ENCODE data around the gene LARP1B. TPM values are rescaled to one million over a fixed set of nuclear protein-coding genes. Genes with fewer than 3 reads are reported as not detected.
"Not testable (repeated sequence)": the region's sequence is repeated elsewhere in the genome, so short reads cannot be mapped to it uniquely, and the experiment has no call there.

LARP1B gene
- total RNA-seq, 2 experiments from 2014 or later, result 8.4 to 8.9 TPM

DNA sequence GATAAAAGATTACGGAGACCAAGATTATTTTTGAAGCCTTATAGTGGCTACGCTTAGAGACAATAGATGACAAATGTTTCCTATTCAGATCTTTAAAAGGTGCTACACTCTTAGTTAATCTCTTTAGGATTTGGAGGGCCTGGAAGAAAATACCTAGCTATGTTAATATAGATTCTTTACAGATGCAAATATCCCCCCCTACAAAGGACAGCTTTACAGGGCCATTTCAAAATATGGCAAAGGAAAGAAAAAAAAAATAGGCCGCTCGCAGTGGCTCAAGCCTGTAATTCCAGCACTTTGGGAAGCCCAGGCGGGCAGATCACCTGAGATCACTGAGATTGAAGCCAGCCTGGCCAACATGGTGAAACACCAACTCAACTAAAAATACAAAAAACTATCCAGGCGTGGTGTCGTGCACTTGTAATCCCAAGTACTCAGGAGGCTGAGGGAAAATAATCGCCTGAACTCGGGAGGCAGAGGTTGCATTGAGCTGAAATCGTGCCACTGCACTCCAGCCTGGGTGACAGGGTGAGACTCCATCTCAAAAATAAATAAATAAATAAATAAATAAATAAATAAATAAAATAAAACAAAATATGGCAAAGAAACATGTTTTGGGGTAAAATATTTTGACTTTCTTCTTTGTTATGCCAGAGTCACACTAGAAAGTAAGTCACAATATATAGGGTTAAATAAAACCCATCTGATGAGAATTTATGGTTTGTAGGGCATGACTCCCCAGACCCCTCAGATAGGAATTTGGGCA, 5.5 kb upstream of the LARP1B start:
- H3K36me3 Mint-ChIP-seq (ENCODE audit: low read depth); H3K27ac ChIP-seq (ENCODE audit: low read depth in 1 of 2, low read length in 2 of 2); H3K9me3 Mint-ChIP-seq; H3K36me3 ChIP-seq (ENCODE audit: insufficient read depth, low read length); H3K27me3 ChIP-seq (ENCODE audit: control insufficient read depth in 1 of 2, insufficient read depth in 2 of 2, low read length in 2 of 2); POLR2A ChIA-PET; H3K9me3 ChIP-seq (ENCODE audit: control insufficient read depth in 1 of 2, insufficient read depth in 1 of 2, low read length in 2 of 2); H3K4me3 Mint-ChIP-seq; H3K27me3 Mint-ChIP-seq; DNase-seq; H3K4me1 ChIP-seq (ENCODE audit: insufficient read depth, low read length); H3K4me3 ChIP-seq (ENCODE audit: low read length); ATAC-seq (ENCODE audit: poor library complexity); H3K4me1 Mint-ChIP-seq (ENCODE audit: low read depth); H3K27ac Mint-ChIP-seq: not testable (repeated sequence)
- intact Hi-C loops (cut with DNase I, micrococcal nuclease), result loop anchor here in 1 of 2 experiments (10.0 kb wide), 1 partner anchor 451 kb away; no protein-coding TSS in a partner anchor
- CTCF ChIA-PET, result interaction anchor here (0.6 kb wide), 1 partner anchor 104 kb away, joined by 4 read pairs; no protein-coding TSS in a partner anchor

- H3K9me3 ChIP-seq (ENCODE audit: control insufficient read depth in 1 of 2, insufficient read depth in 1 of 2, low read length in 2 of 2), result no peaks in the 10 kb centered on the region
- no peak overlapping the region for H3K27ac Mint-ChIP-seq
- peaks cover 6% of the 10 kb centered on the region for H3K4me1 Mint-ChIP-seq (ENCODE audit: low read depth)
- H3K4me3 Mint-ChIP-seq, result peak overlapping the region; percentile 35
- H3K36me3 Mint-ChIP-seq (ENCODE audit: low read depth), result no peaks in the 10 kb centered on the region
- ChIA-PET POLR2A (no interaction called here), CTCF (interaction anchor here (0.6 kb wide), 1 partner anchor 105 kb away, joined by 4 read pairs; no protein-coding TSS in a partner anchor)
- no peak overlapping the region for H3K27ac ChIP-seq (ENCODE audit: low read depth in 1 of 2, low read length in 2 of 2)
- ATAC-seq (ENCODE audit: poor library complexity) (no peak), DNase-seq (no peak)
- H3K9me3 Mint-ChIP-seq, result no peaks in the 10 kb centered on the region
- no peaks in the 10 kb centered on the region for H3K36me3 ChIP-seq (ENCODE audit: insufficient read depth, low read length)
- H3K4me3 ChIP-seq (ENCODE audit: low read length), result no peak overlapping the region
- TF ChIP-seq, protein P1, sequence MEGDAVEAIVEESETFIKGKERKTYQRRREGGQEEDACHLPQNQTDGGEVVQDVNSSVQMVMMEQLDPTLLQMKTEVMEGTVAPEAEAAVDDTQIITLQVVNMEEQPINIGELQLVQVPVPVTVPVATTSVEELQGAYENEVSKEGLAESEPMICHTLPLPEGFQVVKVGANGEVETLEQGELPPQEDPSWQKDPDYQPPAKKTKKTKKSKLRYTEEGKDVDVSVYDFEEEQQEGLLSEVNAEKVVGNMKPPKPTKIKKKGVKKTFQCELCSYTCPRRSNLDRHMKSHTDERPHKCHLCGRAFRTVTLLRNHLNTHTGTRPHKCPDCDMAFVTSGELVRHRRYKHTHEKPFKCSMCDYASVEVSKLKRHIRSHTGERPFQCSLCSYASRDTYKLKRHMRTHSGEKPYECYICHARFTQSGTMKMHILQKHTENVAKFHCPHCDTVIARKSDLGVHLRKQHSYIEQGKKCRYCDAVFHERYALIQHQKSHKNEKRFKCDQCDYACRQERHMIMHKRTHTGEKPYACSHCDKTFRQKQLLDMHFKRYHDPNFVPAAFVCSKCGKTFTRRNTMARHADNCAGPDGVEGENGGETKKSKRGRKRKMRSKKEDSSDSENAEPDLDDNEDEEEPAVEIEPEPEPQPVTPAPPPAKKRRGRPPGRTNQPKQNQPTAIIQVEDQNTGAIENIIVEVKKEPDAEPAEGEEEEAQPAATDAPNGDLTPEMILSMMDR (IDR thresholded peaks at IDR 0.05), result no peak
- H3K27me3 ChIP-seq (ENCODE audit: control insufficient read depth in 1 of 2, insufficient read depth in 2 of 2, low read length in 2 of 2), result no peaks in the 10 kb centered on the region
- no peaks in the 10 kb centered on the region for H3K27me3 Mint-ChIP-seq
- intact Hi-C loops (cut with DNase I, micrococcal nuclease), result loop anchor here in 1 of 2 experiments (10.0 kb wide), 1 partner anchor 452 kb away; no protein-coding TSS in a partner anchor
- peaks cover 10% of the 10 kb centered on the region for H3K4me1 ChIP-seq (ENCODE audit: insufficient read depth, low read length)
Measured at GRCh38 chr4:128056396-128056795, 4.7 kb upstream of the LARP1B start.

DNA sequence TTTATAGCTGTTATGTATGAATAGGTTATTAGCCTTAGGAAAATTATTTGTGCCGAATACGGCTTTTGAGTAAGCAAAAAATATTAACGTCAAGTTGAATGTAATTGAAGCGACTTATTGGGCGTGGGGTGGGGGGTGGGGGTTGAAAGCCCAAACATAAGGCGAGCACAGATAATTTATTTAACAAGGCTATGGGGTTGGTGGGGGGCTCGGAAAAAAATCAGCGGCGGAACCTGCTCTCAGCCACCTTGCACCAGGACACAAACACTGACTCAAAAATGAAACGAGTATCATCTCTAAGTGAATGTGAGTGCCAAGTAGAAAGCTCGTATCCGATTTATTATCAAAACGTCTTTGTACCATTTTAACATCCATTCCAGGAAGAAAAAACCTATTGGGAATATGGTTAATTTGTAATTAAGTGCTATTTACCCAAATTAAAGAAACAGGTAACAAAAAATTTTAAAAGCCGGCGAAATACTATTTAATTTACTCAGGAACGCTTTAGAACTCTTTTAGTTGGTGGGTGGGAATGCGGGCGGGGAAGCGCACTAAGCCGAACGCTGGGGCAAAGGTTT, 902 bp upstream of the LARP1B start:
- H3K36me3 Mint-ChIP-seq (ENCODE audit: low read depth), result no peaks in the 10 kb centered on the region
- Histone ChIP-seq H3K27me3 (ENCODE audit: control insufficient read depth in 1 of 2, insufficient read depth in 2 of 2, low read length in 2 of 2) (no peaks in the 10 kb centered on the region), H3K36me3 (ENCODE audit: insufficient read depth, low read length) (no peaks in the 10 kb centered on the region), H3K9me3 (ENCODE audit: control insufficient read depth in 1 of 2, insufficient read depth in 1 of 2, low read length in 2 of 2) (no peaks in the 10 kb centered on the region), H3K27ac (ENCODE audit: low read depth in 1 of 2, low read length in 2 of 2) (peak overlapping the region; percentile 60 to 70), H3K4me1 (ENCODE audit: insufficient read depth, low read length) (peaks cover 23% of the 10 kb centered on the region), H3K4me3 (ENCODE audit: low read length) (peak overlapping the region; percentile 64)
- TF ChIP-seq, protein P1 (IDR thresholded peaks at IDR 0.05), result no peak
- no peak for ATAC-seq (ENCODE audit: poor library complexity)
- no peaks in the 10 kb centered on the region for H3K9me3 Mint-ChIP-seq
- H3K27me3 Mint-ChIP-seq, result no peaks in the 10 kb centered on the region
- DNase-seq, result peak in 2 of 14 experiments; percentile 22 to 25
- peaks cover 6% of the 10 kb centered on the region for H3K4me1 Mint-ChIP-seq (ENCODE audit: low read depth)
- ChIA-PET CTCF (interaction anchor here (1.8 kb wide), 1 partner anchor 94 kb away, joined by 6 read pairs; the partner anchor contains the start of genes ABHD18 and MFSD8), POLR2A (interaction anchor here (1.0 to 3.5 kb wide), 17 partner anchors 9 to 1036 kb away, joined by 3 to 129 read pairs (median 6); partner anchors contain the start of genes ABHD18, C4orf33, JADE1 and MFSD8)
- peak overlapping the region; percentile 89 for H3K27ac Mint-ChIP-seq
- intact Hi-C loops (cut with DNase I, micrococcal nuclease), result loop anchor here (2.0 to 5.0 kb wide), 5 partner anchors 93 to 751 kb away; partner anchors contain the start of genes ABHD18 (in 1 of the 2), MFSD8 (in 1 of the 2) and PLK4 (in 1 of the 2)
- peak overlapping the region; percentile 93 for H3K4me3 Mint-ChIP-seq

All from CD4-positive, alpha-beta T cell (primary cell).